ENCODE results near the gene UBXN11. TPM values are rescaled to one million over a fixed set of nuclear protein-coding genes. Genes with fewer than 3 reads are reported as not detected.

Gene UBXN11
- total and polyA plus RNA-seq, 2 donors: 12.7 to 42.7 TPM

DNA sequence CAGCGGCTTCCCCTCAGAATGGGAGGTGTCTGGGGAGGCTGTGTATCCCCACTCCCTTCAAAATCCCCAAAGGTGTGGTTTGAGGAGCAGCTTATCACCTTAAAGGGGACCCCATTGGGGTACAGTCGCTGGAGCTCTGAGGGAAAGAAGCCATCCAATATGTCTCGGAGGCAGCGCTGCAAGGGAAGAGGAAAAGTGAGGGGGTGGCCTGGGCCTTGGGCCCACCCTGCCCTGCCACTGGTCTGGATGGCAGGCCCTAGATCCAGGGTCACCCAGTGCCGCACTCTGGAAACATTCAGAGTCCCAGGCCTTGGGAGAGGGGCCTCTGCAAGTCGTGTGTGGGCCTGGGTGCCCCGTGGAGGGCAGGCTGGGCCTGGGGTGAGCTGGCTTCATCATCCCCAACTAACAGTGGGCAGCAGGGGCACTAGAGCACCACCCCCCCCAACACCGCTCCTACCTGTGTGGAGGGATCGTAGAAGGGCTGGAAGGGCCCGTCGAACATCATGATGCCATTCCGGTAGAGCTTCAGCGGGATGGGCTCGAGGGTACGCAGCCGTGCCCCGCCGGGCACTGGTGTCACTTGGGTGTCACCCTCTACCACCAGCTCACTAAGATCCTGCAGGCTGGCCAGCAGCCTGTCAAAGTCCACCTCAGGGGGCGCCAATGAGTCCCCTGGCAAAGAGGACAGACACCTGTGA lies 20.9 kb downstream of the UBXN11 start:
- WGBS: 92% methylated on average over 19 of the region's 19 CpGs
- peaks cover 0 to 6% of the 10 kb centered on the region in 2 donors for H3K9me3 ChIP-seq (ENCODE audit: control insufficient read depth in 2 of 2, insufficient read depth in 1 of 2, low read length in 1 of 2)
- H3K36me3 ChIP-seq (ENCODE audit: control insufficient read depth in 2 of 2, insufficient read depth in 2 of 2, low read length in 1 of 2): peaks cover 20 to 33% of the 10 kb centered on the region in 2 donors
- no peaks in the 10 kb centered on the region for H3K27me3 ChIP-seq (ENCODE audit: control insufficient read depth in 2 of 2, insufficient read depth in 1 of 2, low read length in 1 of 2)
- peak in 2 of 9 donors; percentile 53 to 68 for DNase-seq (ENCODE audit: low read depth in 6 of 9, low spot score in 9 of 9)
- H3K4me1 ChIP-seq (ENCODE audit: control insufficient read depth in 2 of 2, insufficient read depth in 2 of 2, low read length in 2 of 2): peaks cover 77 to 96% of the 10 kb centered on the region in 2 donors
- H3K4me3 ChIP-seq (ENCODE audit: low read length in 2 of 2): no peak overlapping the region
- H3K27ac ChIP-seq (ENCODE audit: low read depth in 1 of 2, low read length in 1 of 2): peak overlapping the region; percentile 89 to 99

DNA sequence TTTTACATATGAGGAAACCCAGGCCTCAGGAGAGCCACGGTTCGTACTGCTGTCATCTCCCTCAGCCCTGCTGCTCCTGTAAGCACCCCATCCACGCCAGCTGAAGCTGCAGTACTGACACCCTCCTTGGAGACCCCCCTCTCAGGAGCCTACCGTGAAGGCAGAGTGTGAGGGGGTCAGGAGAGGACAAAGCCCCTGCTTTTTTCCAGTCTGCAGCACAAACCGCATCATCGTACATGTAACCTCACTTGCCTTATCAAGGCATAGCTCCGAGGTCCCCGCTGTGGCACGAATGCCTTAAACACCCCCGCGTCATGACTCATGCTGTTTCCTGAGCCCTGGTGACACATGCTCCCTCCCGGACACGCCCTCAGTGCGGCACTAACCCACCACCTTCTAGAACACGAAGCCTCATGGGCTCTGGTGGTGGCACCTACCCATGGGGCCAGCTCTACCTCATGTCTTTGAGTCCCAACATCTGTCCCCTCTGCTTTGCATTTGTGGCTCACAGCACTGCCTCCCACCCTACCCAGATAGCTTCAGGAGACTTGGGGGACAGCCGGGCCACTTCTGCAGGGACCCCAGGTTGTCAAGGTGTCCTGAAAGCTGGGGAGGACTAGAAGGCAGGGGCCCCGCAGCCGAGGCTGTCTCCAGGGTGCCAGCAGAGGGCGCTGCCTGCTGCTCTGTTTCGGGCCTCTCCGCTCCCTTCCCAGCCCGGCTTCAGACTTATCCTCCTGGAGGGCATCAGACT lies 21.7 kb downstream of the UBXN11 start:
- Histone ChIP-seq H3K27me3 (ENCODE audit: control insufficient read depth in 2 of 2, insufficient read depth in 1 of 2, low read length in 1 of 2) (no peaks in the 10 kb centered on the region), H3K9me3 (ENCODE audit: control insufficient read depth in 2 of 2, insufficient read depth in 1 of 2, low read length in 1 of 2) (peaks cover 0 to 3% of the 10 kb centered on the region in 2 donors), H3K4me3 (ENCODE audit: low read length in 2 of 2) (no peak overlapping the region), H3K4me1 (ENCODE audit: control insufficient read depth in 2 of 2, insufficient read depth in 2 of 2, low read length in 2 of 2) (peaks cover 73 to 94% of the 10 kb centered on the region in 2 donors), H3K36me3 (ENCODE audit: control insufficient read depth in 2 of 2, insufficient read depth in 2 of 2, low read length in 1 of 2) (peaks cover 20 to 33% of the 10 kb centered on the region in 2 donors), H3K27ac (ENCODE audit: low read depth in 1 of 2, low read length in 1 of 2) (peak overlapping the region; percentile 94 to 99)
- DNase-seq (ENCODE audit: low read depth in 6 of 9, low spot score in 9 of 9): peak in 6 of 9 donors; percentile 70 to 90 (median 76)
- 35% methylated on average over 22 of the region's 22 CpGs for WGBS

DNA sequence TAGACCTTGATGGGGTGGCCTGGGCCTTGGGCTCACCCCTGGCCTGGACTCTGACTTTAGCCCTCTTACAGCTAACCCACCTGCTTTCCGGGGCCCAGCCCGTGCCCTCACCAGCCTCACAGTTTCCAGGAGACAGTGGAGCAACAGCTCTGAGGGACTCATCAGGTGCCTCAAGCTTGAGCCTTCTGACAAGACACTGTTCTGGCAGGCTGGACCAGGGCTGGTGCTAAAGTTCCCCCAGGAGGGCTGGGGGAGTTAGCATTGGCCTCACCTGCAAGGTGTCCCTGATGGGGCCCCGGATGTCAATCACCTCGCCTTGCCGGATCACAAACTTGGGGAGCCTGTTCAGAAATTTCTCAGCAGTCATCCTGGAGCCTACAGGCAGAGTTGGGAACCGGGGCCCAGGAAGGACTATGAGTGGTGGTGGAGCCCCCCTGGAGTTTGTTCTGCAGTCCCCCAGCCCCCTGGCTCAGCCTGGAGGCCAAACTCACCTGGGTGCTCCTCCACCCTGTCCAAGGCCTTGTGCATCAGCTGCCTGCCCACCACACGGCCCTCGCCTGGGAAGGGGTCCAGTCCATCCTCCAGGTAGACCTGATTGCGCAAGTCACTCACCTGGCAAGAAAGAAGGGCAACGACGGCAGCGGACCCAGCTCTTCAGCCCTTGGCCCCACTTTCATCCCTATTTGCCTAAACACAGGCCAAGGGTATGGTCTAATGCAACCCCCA lies 22.4 kb downstream of the UBXN11 start:
- 95% methylated on average over 12 of the region's 12 CpGs for WGBS
- no peak overlapping the region for H3K4me3 ChIP-seq (ENCODE audit: low read length in 2 of 2)
- DNase-seq (ENCODE audit: low read depth in 6 of 9, low spot score in 9 of 9): no peak
- H3K9me3 ChIP-seq (ENCODE audit: control insufficient read depth in 2 of 2, insufficient read depth in 1 of 2, low read length in 1 of 2): peaks cover 0 to 3% of the 10 kb centered on the region in 2 donors
- H3K27me3 ChIP-seq (ENCODE audit: control insufficient read depth in 2 of 2, insufficient read depth in 1 of 2, low read length in 1 of 2): no peaks in the 10 kb centered on the region
- H3K4me1 ChIP-seq (ENCODE audit: control insufficient read depth in 2 of 2, insufficient read depth in 2 of 2, low read length in 2 of 2): peaks cover 70 to 93% of the 10 kb centered on the region in 2 donors
- peaks cover 20 to 33% of the 10 kb centered on the region in 2 donors for H3K36me3 ChIP-seq (ENCODE audit: control insufficient read depth in 2 of 2, insufficient read depth in 2 of 2, low read length in 1 of 2)
- H3K27ac ChIP-seq (ENCODE audit: low read depth in 1 of 2, low read length in 1 of 2): peak overlapping the region; percentile 94 to 99

DNA sequence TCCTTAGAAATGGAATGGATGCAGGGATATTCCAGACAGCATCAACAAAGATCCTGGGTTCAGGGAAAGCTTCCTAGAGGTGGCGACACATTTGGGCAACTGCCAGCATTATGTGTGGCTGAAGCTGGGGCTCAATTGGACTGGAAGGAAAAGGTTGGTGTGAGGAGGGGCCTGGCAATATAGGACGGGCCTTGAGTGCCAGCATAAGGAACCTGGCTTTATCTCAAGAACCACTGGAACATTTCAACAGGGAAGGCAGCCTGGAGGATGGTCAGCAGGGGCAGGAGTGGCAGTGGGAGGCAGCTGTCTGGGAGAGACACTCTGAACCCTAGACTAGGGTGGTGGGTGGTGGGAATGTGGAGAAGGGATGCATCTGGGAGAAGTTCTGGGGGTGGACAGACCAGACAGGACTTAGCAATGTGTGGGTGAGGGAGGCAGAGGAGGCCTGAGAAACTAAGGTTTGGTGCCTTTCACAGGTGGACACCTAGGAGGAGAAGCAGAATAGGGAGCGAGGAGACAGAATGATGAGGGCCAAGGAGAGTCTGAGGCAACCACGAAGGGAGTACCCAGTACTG lies 23.1 kb downstream of the UBXN11 start:
- Histone ChIP-seq H3K9me3 (ENCODE audit: control insufficient read depth in 2 of 2, insufficient read depth in 1 of 2, low read length in 1 of 2) (peaks cover 0 to 3% of the 10 kb centered on the region in 2 donors), H3K4me1 (ENCODE audit: control insufficient read depth in 2 of 2, insufficient read depth in 2 of 2, low read length in 2 of 2) (peaks cover 68 to 93% of the 10 kb centered on the region in 2 donors), H3K27ac (ENCODE audit: low read depth in 1 of 2, low read length in 1 of 2) (peak overlapping the region; percentile 94 to 99), H3K36me3 (ENCODE audit: control insufficient read depth in 2 of 2, insufficient read depth in 2 of 2, low read length in 1 of 2) (peaks cover 20 to 39% of the 10 kb centered on the region in 2 donors), H3K27me3 (ENCODE audit: control insufficient read depth in 2 of 2, insufficient read depth in 1 of 2, low read length in 1 of 2) (no peaks in the 10 kb centered on the region), H3K4me3 (ENCODE audit: low read length in 2 of 2) (no peak overlapping the region)
- whole genome bisulfite sequencing: 97% methylated on average over 4 of the region's 4 CpGs
- DNase-seq (ENCODE audit: low read depth in 6 of 9, low spot score in 9 of 9): no peak

DNA sequence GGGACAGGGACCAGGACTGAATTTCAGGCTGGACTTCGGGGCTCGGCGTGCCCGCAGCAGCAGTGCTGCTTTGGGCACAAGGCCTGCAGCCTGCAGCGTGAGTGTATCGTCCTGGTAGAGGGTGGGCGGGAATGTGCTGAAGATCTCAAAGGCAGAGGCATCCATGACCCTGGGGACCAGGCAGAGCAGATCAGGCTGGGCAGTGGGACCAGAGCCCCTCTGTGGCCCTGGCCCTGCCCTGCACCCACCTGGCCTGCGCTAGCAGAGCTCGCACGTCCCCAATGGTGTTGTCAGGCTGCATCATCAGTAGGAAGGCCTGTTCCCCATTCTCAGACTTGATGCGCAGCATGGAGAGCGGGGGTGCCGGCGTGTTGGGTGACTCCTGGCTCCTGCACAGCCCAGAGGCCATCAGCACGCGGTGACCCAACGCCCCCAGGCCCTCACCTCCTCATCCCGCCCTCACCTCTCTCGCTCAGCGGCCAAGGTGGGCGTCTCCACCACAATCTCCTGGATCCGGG lies 24.0 kb downstream of the UBXN11 start:
- Histone ChIP-seq H3K9me3 (ENCODE audit: control insufficient read depth in 2 of 2, insufficient read depth in 1 of 2, low read length in 1 of 2) (peaks cover 0 to 3% of the 10 kb centered on the region in 2 donors), H3K36me3 (ENCODE audit: control insufficient read depth in 2 of 2, insufficient read depth in 2 of 2, low read length in 1 of 2) (peaks cover 25 to 45% of the 10 kb centered on the region in 2 donors), H3K27me3 (ENCODE audit: control insufficient read depth in 2 of 2, insufficient read depth in 1 of 2, low read length in 1 of 2) (no peaks in the 10 kb centered on the region), H3K27ac (ENCODE audit: low read depth in 1 of 2, low read length in 1 of 2) (no peak overlapping the region), H3K4me3 (ENCODE audit: low read length in 2 of 2) (no peak overlapping the region), H3K4me1 (ENCODE audit: control insufficient read depth in 2 of 2, insufficient read depth in 2 of 2, low read length in 2 of 2) (peaks cover 60 to 93% of the 10 kb centered on the region in 2 donors)
- no peak for DNase-seq (ENCODE audit: low read depth in 6 of 9, low spot score in 9 of 9)
- WGBS: 88% methylated on average over 22 of the region's 22 CpGs

DNA sequence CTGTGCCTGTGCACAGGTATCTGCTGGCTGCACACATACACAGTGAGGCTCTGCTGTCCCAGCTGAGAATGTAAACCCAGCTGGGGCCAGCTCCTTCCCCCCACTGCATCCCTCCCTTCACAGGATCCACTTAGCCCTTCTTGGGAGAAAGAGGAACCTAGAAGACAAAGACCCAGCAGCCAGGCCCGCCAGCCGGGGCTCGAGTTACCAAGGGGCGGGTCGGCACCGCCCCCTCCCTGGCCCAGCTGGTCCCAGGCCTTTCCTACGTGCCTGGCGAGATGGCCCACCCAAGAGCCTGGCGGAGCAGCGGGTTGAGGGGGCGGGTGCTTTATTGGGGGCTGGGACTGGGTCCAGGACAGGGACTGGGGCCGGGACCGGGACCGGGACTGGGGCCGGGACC lies 24.5 kb downstream of the UBXN11 start:
- Histone ChIP-seq H3K4me3 (ENCODE audit: low read length in 2 of 2) (no peak overlapping the region), H3K27me3 (ENCODE audit: control insufficient read depth in 2 of 2, insufficient read depth in 1 of 2, low read length in 1 of 2) (no peaks in the 10 kb centered on the region), H3K36me3 (ENCODE audit: control insufficient read depth in 2 of 2, insufficient read depth in 2 of 2, low read length in 1 of 2) (peaks cover 30 to 50% of the 10 kb centered on the region in 2 donors), H3K9me3 (ENCODE audit: control insufficient read depth in 2 of 2, insufficient read depth in 1 of 2, low read length in 1 of 2) (peaks cover 0 to 3% of the 10 kb centered on the region in 2 donors), H3K4me1 (ENCODE audit: control insufficient read depth in 2 of 2, insufficient read depth in 2 of 2, low read length in 2 of 2) (peaks cover 56 to 93% of the 10 kb centered on the region in 2 donors), H3K27ac (ENCODE audit: low read depth in 1 of 2, low read length in 1 of 2) (no peak overlapping the region)
- 82% methylated on average over 15 of the region's 15 CpGs for WGBS
- DNase-seq (ENCODE audit: low read depth in 6 of 9, low spot score in 9 of 9): no peak

DNA sequence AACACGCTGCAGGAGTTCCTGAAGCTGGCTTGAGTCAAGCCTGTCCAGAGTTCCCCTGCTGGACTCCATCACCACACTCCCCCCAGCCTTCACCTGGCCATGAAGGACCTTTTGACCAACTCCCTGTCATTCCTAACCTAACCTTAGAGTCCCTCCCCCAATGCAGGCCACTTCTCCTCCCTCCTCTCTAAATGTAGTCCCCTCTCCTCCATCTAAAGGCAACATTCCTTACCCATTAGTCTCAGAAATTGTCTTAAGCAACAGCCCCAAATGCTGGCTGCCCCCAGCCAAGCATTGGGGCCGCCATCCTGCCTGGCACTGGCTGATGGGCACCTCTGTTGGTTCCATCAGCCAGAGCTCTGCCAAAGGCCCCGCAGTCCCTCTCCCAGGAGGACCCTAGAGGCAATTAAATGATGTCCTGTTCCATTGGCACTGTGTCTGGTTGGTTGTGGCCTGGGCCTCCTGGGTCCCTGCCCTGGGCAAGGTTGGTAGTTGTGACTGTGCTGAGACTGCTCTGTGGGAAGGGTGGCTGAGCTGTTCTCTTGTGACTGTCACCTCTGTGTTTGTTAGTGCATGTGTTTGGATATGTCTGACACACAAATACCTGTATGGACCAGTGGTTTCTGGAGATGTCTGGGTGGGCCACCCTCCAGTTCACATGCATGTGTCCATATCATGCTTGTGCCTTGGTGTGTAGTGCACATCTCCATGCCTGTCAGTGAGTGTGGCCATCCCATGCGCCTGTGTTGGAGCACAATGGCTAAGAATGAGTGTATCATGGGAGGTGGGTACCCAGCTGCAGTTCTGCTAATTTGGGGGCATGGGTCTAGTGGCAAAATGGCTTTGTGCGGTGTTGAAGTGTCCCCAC lies 25.1 kb downstream of the UBXN11 start:
- H3K27ac ChIP-seq (ENCODE audit: low read depth in 1 of 2, low read length in 1 of 2): peak overlapping the region in 1 of 2 donors; percentile 45

More for the DNA sequence above, 25.1 kb downstream of the UBXN11 start:
- peaks cover 53 to 93% of the 10 kb centered on the region in 2 donors for H3K4me1 ChIP-seq (ENCODE audit: control insufficient read depth in 2 of 2, insufficient read depth in 2 of 2, low read length in 2 of 2)
- DNase-seq (ENCODE audit: low read depth in 6 of 9, low spot score in 9 of 9): no peak
- peaks cover 36 to 56% of the 10 kb centered on the region in 2 donors for H3K36me3 ChIP-seq (ENCODE audit: control insufficient read depth in 2 of 2, insufficient read depth in 2 of 2, low read length in 1 of 2)
- no peaks in the 10 kb centered on the region for H3K27me3 ChIP-seq (ENCODE audit: control insufficient read depth in 2 of 2, insufficient read depth in 1 of 2, low read length in 1 of 2)
- peak overlapping the region; percentile 1 to 87 for H3K4me3 ChIP-seq (ENCODE audit: low read length in 2 of 2)
- WGBS: 96% methylated on average over 5 of the region's 5 CpGs
- H3K9me3 ChIP-seq (ENCODE audit: control insufficient read depth in 2 of 2, insufficient read depth in 1 of 2, low read length in 1 of 2): peaks cover 0 to 3% of the 10 kb centered on the region in 2 donors
